Activated T-helper 1 cell treated with Interleukin-2 at 50 U/mL for 16 hours (primary cell): ENCODE measurements around the gene TUBGCP5.
"Not testable (repeated sequence)": the region's sequence is repeated elsewhere in the genome, so short reads cannot be mapped to it uniquely, and the experiment has no call there.

Experiments used
- DNase-seq: peaks from one replicate; pipeline ENCODE4 v3.0.0-alpha.2; 2020; ENCODE audit warnings: low read depth

The TUBGCP5 gene

DNA sequence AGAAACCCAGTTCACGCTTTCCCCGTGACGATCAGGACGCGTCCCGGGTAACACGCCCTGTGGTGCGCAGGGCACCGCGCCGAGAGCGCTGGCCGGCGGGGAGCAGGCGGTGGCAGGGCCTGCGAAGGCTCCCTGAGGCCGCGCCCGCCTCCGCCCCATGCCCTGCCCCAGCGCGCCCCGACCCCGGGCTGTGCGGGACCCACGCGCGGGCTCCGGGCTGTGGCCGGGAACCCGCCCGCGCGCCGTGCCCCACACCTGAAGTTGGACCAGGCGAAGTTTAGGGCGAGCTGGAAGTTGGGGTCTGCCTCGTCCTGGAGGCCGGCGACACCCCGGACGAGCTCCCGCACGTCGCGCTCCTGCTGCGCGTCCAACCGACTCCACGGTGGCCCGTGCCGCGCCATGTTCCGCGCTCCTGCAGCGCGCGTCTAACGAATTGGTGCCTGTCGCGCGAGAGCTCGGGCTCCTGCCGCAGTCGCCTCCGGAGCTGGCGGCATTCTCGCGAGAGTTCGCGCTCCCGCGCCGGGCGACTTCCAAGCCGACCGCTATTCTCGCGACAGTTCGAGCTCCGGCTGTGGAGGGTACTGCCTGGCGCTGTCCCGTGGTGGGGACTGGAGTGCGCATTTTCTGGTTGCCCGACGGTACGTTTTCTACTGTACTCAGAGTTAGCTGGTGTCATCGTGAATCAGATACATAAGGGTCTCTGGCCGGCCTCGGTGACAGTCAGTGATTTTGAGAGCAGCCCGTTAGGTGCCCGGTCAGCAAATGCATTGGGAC lies at the start of gene TUBGCP5:
TSS of gene TUBGCP5 (minus strand) at position 427 of the 774 bp plus-strand sequence. CDS start at position 401, 26 bp downstream.
- peak; percentile 90 for DNase-seq

GRCh38 chr15:23083115-23083514 lies 43.7 kb upstream of the TUBGCP5 start:
- DNase-seq, result no peak

DNA sequence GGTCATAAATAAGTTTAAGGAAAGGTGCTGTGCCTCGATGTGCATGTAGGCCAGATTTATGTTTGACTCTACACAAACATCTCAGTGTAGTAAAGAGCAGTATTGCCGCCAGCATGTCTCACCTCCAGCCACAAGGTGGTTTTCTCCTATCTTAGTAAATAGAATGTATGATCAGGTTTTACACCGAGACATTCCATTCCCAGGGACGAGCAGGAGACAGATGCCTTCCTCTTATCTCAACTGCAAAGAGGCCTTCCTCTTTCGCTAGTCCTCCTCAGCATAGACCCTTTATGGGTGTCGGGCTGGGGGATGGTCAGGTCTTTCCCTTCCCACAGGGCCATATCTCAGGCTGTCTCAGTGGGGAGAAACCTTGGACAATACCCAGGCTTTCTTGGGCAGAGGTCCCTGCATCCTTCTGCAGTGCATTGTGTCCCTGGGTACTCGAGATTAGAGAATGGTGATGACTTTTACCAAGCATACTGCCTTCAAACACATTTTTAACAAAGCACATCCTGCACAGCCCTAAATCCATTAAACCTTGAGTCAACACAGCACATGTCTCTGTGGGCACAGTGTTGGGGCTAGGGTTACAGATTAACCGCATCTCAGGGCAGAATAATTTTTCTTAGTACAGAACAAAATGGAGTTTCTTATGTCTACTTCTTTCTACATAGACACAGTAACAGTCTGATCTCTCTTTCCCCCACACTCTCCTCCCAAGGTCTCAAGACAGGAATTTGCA lies 42.8 kb upstream of the TUBGCP5 start:
- not testable (repeated sequence) for DNase-seq

GRCh38 chr15:23081271-23081670 lies 41.9 kb upstream of the TUBGCP5 start:
- no peak for DNase-seq

- no peak for DNase-seq
Observed at GRCh38 chr15:23079766-23080165, 40.4 kb upstream of the TUBGCP5 start.

DNA sequence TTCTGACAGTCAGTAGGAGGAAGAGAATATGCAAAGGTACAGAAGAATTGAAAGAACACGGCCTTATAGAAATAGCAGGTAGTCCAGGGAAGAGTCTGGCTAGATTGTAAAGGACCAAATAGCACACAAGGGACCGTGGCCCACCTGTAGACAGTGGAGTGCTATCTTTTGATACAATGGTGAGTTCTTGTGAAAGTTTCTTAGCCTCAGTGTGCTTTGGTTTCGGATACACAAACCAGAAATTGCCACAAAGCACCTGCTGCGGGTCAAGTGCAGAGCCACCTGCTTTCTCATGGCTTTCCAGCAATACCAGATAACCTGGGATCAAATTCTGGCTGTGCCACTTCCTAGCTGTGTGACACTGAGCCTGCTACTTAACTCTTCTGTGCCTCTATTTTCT lies 36.6 kb upstream of the TUBGCP5 start:
- no peak for DNase-seq

DNA sequence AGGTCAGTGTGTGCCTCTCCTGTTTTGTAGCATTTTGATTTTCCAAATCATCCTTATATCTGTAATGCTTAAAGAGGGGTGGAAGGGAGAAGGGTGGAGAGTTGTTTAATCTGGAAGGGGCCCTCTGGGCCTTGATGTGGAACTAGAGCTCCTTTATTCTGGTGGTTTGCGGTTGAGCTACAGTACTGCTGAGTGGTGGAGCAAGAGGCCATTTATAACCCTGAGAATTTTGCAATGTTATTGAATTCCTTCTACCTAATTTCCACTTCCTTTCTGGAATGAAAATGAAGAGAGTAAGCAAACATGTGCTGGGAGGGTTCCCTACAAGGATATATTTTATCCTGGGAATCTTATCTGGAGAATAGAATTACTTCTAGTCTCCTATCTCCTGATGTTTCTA lies 35.3 kb upstream of the TUBGCP5 start:
- DNase-seq, result no peak

GRCh38 chr15:23073890-23074646 lies 34.7 kb upstream of the TUBGCP5 start:
- no peak for DNase-seq

- DNase-seq, result no peak
Observed at GRCh38 chr15:23072633-23073032, 33.3 kb upstream of the TUBGCP5 start.

GRCh38 chr15:23069496-23070166 lies 30.3 kb upstream of the TUBGCP5 start:
- no peak for DNase-seq

- no peak for DNase-seq
Observed at GRCh38 chr15:23067416-23067815, 28.0 kb upstream of the TUBGCP5 start.

DNA sequence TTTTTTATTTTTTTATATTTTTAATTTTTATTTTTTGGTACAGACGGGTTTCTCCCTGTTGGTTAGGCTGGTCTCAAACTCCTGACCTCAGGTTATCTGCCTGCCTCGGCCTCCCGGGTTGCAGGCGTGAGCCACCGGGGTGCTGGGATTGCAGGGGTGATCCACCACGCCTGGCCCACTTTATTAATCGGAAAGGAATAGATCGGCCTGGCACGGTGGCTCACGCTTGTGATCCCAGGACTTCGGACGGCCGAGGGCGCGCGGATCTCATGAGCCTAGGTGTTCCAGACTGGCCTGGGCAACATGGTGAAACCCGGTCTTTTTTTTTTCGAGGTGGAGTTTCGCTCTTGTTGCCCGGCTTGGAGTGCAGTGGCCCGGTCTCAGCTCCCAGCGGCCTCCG lies 26.5 kb upstream of the TUBGCP5 start:
- no peak for DNase-seq

GRCh38 chr15:23064156-23064555 lies 24.8 kb upstream of the TUBGCP5 start:
- no peak for DNase-seq

DNA sequence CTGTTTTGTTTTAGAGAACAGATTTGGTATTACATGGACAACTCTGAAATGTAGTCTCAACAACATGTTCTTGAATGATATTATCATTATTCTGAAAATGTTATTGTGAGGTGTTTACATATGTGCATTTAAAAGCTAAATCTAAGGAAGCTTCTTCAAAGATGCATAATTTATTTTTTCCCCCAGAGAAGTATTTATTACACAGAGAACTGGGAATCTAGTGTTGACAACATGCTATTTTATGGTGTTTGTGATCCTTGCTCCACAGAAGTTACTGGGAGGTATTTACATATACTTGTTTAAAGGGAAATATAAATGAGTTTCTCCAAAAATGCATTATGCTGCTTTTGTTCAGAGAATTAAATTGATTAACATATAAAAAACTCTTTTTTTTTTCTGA lies 18.3 kb upstream of the TUBGCP5 start:
- no peak for DNase-seq

DNA sequence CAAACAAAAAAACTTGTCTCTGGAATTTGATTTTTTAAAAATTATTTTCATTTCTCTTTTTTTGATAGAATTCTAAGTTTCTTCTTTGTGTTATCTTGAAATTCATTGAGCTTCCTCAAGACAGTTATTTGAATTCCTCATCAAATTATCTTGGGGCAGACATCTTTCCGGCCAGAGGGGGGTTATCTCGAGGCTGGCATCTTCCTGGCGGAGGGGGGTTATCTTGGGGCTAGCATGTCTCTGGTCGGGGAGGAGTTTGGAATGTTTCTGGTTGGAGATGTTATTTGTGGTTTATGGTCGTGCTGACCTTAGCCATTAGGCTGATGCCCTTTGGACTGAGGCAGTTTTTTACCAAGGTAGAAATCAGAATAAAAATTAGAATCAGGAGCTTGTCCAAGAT lies 15.9 kb upstream of the TUBGCP5 start:
- DNase-seq, result no peak

DNA sequence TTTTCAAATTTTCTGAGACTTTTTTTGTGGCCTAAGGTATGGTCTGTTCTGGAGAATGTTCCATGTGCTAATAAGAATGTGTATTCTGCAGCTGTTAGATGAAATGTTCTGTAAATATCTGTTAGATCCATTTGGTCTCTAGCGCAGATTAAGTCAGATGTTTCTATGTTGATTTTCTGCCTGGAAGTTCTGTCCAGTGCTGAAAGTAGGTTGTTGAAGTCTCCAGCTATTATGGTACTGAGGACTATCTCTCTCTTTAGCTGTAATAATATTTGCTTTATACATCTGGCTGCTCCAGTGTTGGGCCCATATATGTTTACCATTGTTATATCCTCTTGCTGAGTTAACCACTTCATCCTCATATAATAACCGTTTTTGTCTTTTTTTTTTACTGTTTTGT lies 13.2 kb upstream of the TUBGCP5 start:
- no peak for DNase-seq

- no peak for DNase-seq
Observed at GRCh38 chr15:23050708-23051107, 11.3 kb upstream of the TUBGCP5 start.

- DNase-seq, result no peak
Observed at GRCh38 chr15:23049984-23050628, 10.7 kb upstream of the TUBGCP5 start.

DNA sequence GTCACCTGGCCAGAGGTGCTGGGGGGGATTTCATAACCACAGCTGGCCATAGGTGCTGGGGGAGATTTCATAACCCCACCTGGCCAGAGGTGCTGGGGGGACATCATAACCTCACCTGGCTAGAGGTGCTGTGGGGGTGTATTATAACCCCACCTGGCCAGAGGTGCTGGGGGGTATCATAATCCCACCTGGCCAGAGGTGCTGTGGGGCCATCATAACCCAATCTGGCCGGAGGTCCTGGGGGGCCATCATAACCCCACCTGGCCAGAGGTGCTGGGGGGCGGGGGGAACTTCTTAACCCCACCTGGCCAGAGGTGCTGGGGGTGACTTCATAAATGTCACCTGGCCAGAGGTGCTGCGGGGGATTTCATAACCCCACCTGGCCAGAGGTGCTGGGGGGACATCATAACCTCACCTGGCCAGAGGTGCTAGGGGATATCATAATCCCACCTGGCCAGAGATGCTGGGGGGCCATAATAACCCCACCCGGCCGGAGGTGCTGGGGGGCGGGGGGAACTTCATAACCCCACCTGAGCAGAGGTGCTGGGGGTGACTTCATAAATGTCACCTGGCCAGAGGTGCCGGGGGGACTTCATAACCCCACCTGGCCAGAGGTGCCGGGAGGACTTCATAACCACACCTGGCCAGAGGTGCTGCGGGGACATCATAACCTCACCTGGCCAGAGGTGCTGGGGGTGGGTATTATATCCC lies 9.4 kb upstream of the TUBGCP5 start:
- not testable (repeated sequence) for DNase-seq

DNA sequence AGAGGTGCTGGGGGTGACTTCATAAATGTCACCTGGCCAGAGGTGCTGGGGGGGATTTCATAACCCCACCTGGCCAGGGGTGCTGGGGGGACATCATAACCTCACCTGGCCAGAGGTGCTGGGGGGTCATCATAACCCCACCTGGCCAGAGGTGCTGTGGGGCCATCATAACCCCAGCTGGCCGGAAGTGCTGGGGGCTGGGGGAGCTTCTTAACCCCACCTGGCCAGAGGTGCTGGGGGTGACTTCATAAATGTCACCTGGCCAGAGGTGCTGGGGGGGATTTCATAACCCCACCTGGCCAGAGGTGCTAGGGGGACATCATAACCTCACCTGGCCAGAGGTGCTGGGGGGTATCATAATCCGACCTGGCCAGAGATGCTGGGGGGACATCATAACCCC lies 4.6 kb upstream of the TUBGCP5 start:
- not testable (repeated sequence) for DNase-seq

- DNase-seq, result not testable (repeated sequence)
Observed at GRCh38 chr15:23043535-23043934, 4.2 kb upstream of the TUBGCP5 start.
